HCT116 (cell line): ENCODE data around the gene THBS4. TPM values are rescaled to one million over a fixed set of nuclear protein-coding genes. Genes with fewer than 3 reads are reported as not detected.

Source experiments
- ATAC-seq: fragments of 200-7000 bp; cut with Tn5 transposase; 2 replicates; pipeline ENCODE4 v1.9.1; 2020; ENCODE audit warnings: mild to moderate bottlenecking, moderate library complexity
- BruUV-seq: library from RNA; stranded (reverse); fragments of 400-500 nt; replicated peaks from 2 replicates; lab custom pipeline; 2021; lab: Mats Ljungman, UMichigan
- CTCF ChIA-PET: fragments of 300-600 bp; sonication (Branson Sonifier 250); formaldehyde crosslinking; loops from one replicate; lab custom pipeline; 2021; ENCODE audit warnings: antibody characterized with exemption; lab: Charles Lee
- POLR2A ChIA-PET: fragments of 300-600, 350-600 bp; sonication (Branson Sonifier 250); formaldehyde crosslinking; loops from one replicate; lab custom pipeline; 2021; ENCODE audit warnings: antibody characterized with exemption; lab: Charles Lee
- RAD21 ChIA-PET, 2 experiments: fragments of 300-600 bp; sonication (Branson Sonifier 250); formaldehyde crosslinking; loops; one replicate each; lab custom pipeline; 2023; ENCODE audit warnings: low total read pairs in 2 of 2; ENCODE audit not compliant: uncharacterized antibody in 2 of 2, unreplicated experiment in 2 of 2, low non-redundant PET in 1 of 2; lab: Charles Lee
- DNase-seq: peaks from one replicate; pipeline ENCODE4 v3.0.0-alpha.2; 2010; ENCODE audit warnings: low read depth, low spot score
- H2AFZ ChIP-seq: fragments of 200-600 bp; shearing (Covaris generic), sonication (generic); 2 replicates; pipeline ENCODE4 v1.6.1; 2017; ENCODE audit warnings: low read depth, mixed run types, mixed read lengths, antibody characterized with exemption, low read length; ENCODE audit not compliant: poor library complexity, severe bottlenecking
- H3K27ac ChIP-seq: 2 replicates; pipeline ENCODE4 v1.5.1; 2012; ENCODE audit warnings: low read depth, low read length
- H3K27me3 ChIP-seq: fragments of 200-600 bp; sonication (generic); 2 replicates; pipeline ENCODE4 v1.6.1; 2016; ENCODE audit warnings: mixed run types, low read length, mixed read lengths; ENCODE audit not compliant: insufficient read depth
- H3K36me3 ChIP-seq, 2 experiments: fragments of 200-500 bp in 1 of 2; fragments of 200-600 bp in 1 of 2; sonication (Bioruptor generic) in 1 of 2; sonication (generic) in 1 of 2; 2 replicates each; pipeline versions ENCODE4 v1.5.1 to v1.6.1; 2014 to 2016; ENCODE audit warnings: low read length in 2 of 2, inconsistent platforms in 1 of 2, mixed read lengths in 1 of 2, mixed run types in 1 of 2; ENCODE audit not compliant: insufficient read depth in 2 of 2, control insufficient read depth in 1 of 2
- H3K4me1 ChIP-seq, 2 experiments: fragments of 200-600 bp in 1 of 2; sonication (generic) in 1 of 2; 2 replicates each; pipeline versions ENCODE4 v1.5.1 to v1.6.1; 2012 to 2017; ENCODE audit warnings: low read length in 2 of 2, inconsistent platforms in 1 of 2, mild to moderate bottlenecking in 1 of 2, mixed read lengths in 1 of 2, mixed run types in 1 of 2, moderate library complexity in 1 of 2; ENCODE audit not compliant: insufficient read depth in 2 of 2, control insufficient read depth in 1 of 2
- H3K4me2 ChIP-seq: fragments of 200-600 bp; sonication (generic); 2 replicates; pipeline ENCODE4 v1.6.1; 2017; ENCODE audit warnings: mixed run types, low read length, mixed read lengths
- H3K4me3 ChIP-seq, 2 experiments: fragments of 200-600 bp in 1 of 2; sonication (generic) in 1 of 2; replicated peaks in 1 of 2; 2 replicates each; pipeline ENCODE4 v1.5.1; 2011 to 2016; ENCODE audit warnings: low read length in 2 of 2, control low read depth in 1 of 2, low read depth in 1 of 2, mild to moderate bottlenecking in 1 of 2, mixed read lengths in 1 of 2, mixed run types in 1 of 2
- H3K79me2 ChIP-seq: fragments of 200-600 bp; sonication (generic); 2 replicates; pipeline ENCODE4 v1.6.1; 2017; ENCODE audit warnings: mild to moderate bottlenecking, mixed run types, low read length, moderate library complexity, mixed read lengths; ENCODE audit not compliant: insufficient read depth
- H3K9ac ChIP-seq: fragments of 200-600 bp; sonication (generic); 2 replicates; pipeline ENCODE4 v1.6.1; 2016; ENCODE audit warnings: low read length, mixed read lengths
- H3K9me2 ChIP-seq: fragments of 200-600 bp; sonication (generic), shearing (Covaris generic); 2 replicates; pipeline ENCODE4 v1.6.1; 2017; ENCODE audit warnings: mixed run types, mild to moderate bottlenecking, moderate library complexity; ENCODE audit not compliant: insufficient read depth
- H3K9me3 ChIP-seq, 2 experiments: fragments of 200-500 bp in 1 of 2; fragments of 200-600 bp in 1 of 2; sonication (Bioruptor generic) in 1 of 2; sonication (generic) in 1 of 2; 2 replicates each; pipeline ENCODE4 v1.6.1; 2014 to 2017; ENCODE audit warnings: low read length in 2 of 2, mixed read lengths in 2 of 2, inconsistent platforms in 1 of 2, low read depth in 1 of 2, mild to moderate bottlenecking in 1 of 2, mixed run types in 1 of 2, moderate library complexity in 1 of 2; ENCODE audit not compliant: control insufficient read depth in 1 of 2, insufficient read depth in 1 of 2
- H4K20me1 ChIP-seq: fragments of 200-600 bp; sonication (generic), shearing (Covaris generic); 2 replicates; pipeline ENCODE4 v1.6.1; 2017; ENCODE audit warnings: mixed run types, mild to moderate bottlenecking, moderate library complexity; ENCODE audit not compliant: insufficient read depth
- CEBPB ChIP-seq: IDR thresholded peaks from 2 replicates; pipeline ENCODE4 v1.6.1; 2012; ENCODE audit warnings: low read depth
- EZH2 ChIP-seq: fragments of 200-600 bp; sonication (generic); IDR thresholded peaks from 2 replicates; pipeline ENCODE4 v1.6.1; 2017; ENCODE audit warnings: antibody characterized with exemption, mixed run types
- JUND ChIP-seq: IDR thresholded peaks from 2 replicates; pipeline ENCODE4 v1.6.1; 2012
- POLR2A ChIP-seq: IDR thresholded peaks from 2 replicates; pipeline ENCODE4 v1.7.0; 2011; ENCODE audit warnings: borderline replicate concordance; ENCODE audit not compliant: insufficient read depth, insufficient read length; ENCODE audit errors: extremely low read depth
- POLR2AphosphoS5 ChIP-seq: IDR thresholded peaks from 2 replicates; pipeline ENCODE4 v1.6.1; 2011; ENCODE audit warnings: mild to moderate bottlenecking, low read depth, low read length, moderate library complexity
- RAD21 ChIP-seq: IDR thresholded peaks from 2 replicates; pipeline ENCODE4 v1.6.1; 2012; ENCODE audit warnings: low read depth, mild to moderate bottlenecking
- SIN3A ChIP-seq: IDR thresholded peaks from 2 replicates; pipeline ENCODE4 v1.6.1; 2012; ENCODE audit warnings: low read depth
- SP1 ChIP-seq: IDR thresholded peaks from 2 replicates; pipeline ENCODE4 v1.6.1; 2012; ENCODE audit warnings: low read depth
- TCF7L2 ChIP-seq: IDR thresholded peaks from 2 replicates; pipeline ENCODE4 v1.7.0; 2011; ENCODE audit warnings: borderline replicate concordance, inconsistent platforms; ENCODE audit not compliant: insufficient read depth, insufficient read length; ENCODE audit errors: extremely low read depth
- YY1 ChIP-seq: IDR thresholded peaks from 2 replicates; pipeline ENCODE4 v1.6.1; 2011; ENCODE audit warnings: low read length, low read depth, moderate library complexity, mild to moderate bottlenecking; ENCODE audit not compliant: insufficient replicate concordance; ENCODE audit errors: extremely low read depth
- ZBTB33 ChIP-seq: IDR thresholded peaks from 2 replicates; pipeline ENCODE4 v1.6.1; 2011; ENCODE audit warnings: mild to moderate bottlenecking, low read length, moderate library complexity; ENCODE audit not compliant: insufficient replicate concordance; ENCODE audit errors: extremely low read depth
- ZNF274 ChIP-seq: fragments of 200-500 bp; sonication (Bioruptor generic); IDR thresholded peaks from 2 replicates; pipeline ENCODE4 v1.6.1; 2014; ENCODE audit warnings: mild to moderate bottlenecking, low read depth, low read length, inconsistent platforms
- intact Hi-C: fragments of 100-400 bp; cut with micrococcal nuclease; formaldehyde crosslinking; loops from 2 replicates; pipeline ENCODE4 v1.10.0; 2022
- total RNA-seq: library from RNA; stranded (reverse); gene quantifications from one replicate; pipeline ENCODE4 v1.2.1, GENCODE V29; 2021; ENCODE audit not compliant: unreplicated experiment
- TF ChIP-seq, protein P1 (sequence below): IDR thresholded peaks from 2 replicates; pipeline ENCODE4 v1.6.1; 2012
- TF ChIP-seq, protein P2 (sequence below): IDR thresholded peaks from 2 replicates; pipeline ENCODE4 v1.6.1; 2012; ENCODE audit warnings: low read depth
- TF ChIP-seq, protein P3 (sequence below), 3 experiments: fragments of 200-600 bp in 1 of 3; sonication (generic) in 1 of 3; IDR thresholded peaks in 2 of 3; conservative IDR thresholded peaks in 1 of 3; 2 replicates each; pipeline ENCODE4 v1.5.1; 2012 to 2017; ENCODE audit warnings: low read depth in 2 of 3, low read length in 2 of 3, antibody characterized with exemption in 1 of 3, borderline replicate concordance in 1 of 3, control low read depth in 1 of 3, mild to moderate bottlenecking in 1 of 3, mixed read lengths in 1 of 3, mixed run types in 1 of 3, moderate library complexity in 1 of 3; ENCODE audit not compliant: insufficient read depth in 1 of 3
- TF ChIP-seq, protein P4 (sequence below): IDR thresholded peaks from 2 replicates; pipeline ENCODE4 v1.6.1; 2012

THBS4 gene
- total RNA-seq, 1 experiment from 2014 or later, result 1.5 TPM

- no TSS peak for BruUV-seq
- Histone ChIP-seq H4K20me1 (no peaks in the 10 kb centered on the region), H2AFZ (no peak overlapping the region), H3K9me2 (no peaks in the 10 kb centered on the region), H3K9ac (no peak overlapping the region), H3K9me3 (no peaks in the 10 kb centered on the region), H3K27me3 (no peaks in the 10 kb centered on the region), H3K4me1 (no peaks in the 10 kb centered on the region), H3K79me2 (no peaks in the 10 kb centered on the region), H3K36me3 (no peaks in the 10 kb centered on the region), H3K27ac (no peak overlapping the region), H3K4me3 (no peak overlapping the region)
- ChIA-PET RAD21 (no interaction called here), CTCF (interaction anchor here (0.8 kb wide), 1 partner anchor 199 kb away, joined by 3 read pairs; no protein-coding TSS in a partner anchor), POLR2A (no interaction called here)
- intact Hi-C loops, result no loop called here
- no peak for ATAC-seq
- no peak for DNase-seq
- TF ChIP-seq SIN3A (no peak), ZNF274 (no peak), TCF7L2 (no peak), POLR2AphosphoS5 (no peak), RAD21 (no peak), JUND (no peak), SP1 (no peak), POLR2A (no peak), EZH2 (no peak), YY1 (no peak), ZBTB33 (no peak), CEBPB (no peak)
- TF ChIP-seq, protein P1, sequence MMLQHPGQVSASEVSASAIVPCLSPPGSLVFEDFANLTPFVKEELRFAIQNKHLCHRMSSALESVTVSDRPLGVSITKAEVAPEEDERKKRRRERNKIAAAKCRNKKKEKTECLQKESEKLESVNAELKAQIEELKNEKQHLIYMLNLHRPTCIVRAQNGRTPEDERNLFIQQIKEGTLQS, result no peak
- TF ChIP-seq, protein P2, sequence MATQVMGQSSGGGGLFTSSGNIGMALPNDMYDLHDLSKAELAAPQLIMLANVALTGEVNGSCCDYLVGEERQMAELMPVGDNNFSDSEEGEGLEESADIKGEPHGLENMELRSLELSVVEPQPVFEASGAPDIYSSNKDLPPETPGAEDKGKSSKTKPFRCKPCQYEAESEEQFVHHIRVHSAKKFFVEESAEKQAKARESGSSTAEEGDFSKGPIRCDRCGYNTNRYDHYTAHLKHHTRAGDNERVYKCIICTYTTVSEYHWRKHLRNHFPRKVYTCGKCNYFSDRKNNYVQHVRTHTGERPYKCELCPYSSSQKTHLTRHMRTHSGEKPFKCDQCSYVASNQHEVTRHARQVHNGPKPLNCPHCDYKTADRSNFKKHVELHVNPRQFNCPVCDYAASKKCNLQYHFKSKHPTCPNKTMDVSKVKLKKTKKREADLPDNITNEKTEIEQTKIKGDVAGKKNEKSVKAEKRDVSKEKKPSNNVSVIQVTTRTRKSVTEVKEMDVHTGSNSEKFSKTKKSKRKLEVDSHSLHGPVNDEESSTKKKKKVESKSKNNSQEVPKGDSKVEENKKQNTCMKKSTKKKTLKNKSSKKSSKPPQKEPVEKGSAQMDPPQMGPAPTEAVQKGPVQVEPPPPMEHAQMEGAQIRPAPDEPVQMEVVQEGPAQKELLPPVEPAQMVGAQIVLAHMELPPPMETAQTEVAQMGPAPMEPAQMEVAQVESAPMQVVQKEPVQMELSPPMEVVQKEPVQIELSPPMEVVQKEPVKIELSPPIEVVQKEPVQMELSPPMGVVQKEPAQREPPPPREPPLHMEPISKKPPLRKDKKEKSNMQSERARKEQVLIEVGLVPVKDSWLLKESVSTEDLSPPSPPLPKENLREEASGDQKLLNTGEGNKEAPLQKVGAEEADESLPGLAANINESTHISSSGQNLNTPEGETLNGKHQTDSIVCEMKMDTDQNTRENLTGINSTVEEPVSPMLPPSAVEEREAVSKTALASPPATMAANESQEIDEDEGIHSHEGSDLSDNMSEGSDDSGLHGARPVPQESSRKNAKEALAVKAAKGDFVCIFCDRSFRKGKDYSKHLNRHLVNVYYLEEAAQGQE, result no peak
- TF ChIP-seq, protein P3, sequence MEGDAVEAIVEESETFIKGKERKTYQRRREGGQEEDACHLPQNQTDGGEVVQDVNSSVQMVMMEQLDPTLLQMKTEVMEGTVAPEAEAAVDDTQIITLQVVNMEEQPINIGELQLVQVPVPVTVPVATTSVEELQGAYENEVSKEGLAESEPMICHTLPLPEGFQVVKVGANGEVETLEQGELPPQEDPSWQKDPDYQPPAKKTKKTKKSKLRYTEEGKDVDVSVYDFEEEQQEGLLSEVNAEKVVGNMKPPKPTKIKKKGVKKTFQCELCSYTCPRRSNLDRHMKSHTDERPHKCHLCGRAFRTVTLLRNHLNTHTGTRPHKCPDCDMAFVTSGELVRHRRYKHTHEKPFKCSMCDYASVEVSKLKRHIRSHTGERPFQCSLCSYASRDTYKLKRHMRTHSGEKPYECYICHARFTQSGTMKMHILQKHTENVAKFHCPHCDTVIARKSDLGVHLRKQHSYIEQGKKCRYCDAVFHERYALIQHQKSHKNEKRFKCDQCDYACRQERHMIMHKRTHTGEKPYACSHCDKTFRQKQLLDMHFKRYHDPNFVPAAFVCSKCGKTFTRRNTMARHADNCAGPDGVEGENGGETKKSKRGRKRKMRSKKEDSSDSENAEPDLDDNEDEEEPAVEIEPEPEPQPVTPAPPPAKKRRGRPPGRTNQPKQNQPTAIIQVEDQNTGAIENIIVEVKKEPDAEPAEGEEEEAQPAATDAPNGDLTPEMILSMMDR (IDR thresholded peaks at IDR 0.05 in 2 of 3, conservative IDR thresholded peaks at IDR 0.05 in 1 of 3; ENCODE audit: borderline replicate concordance in 1 of 3, insufficient read depth in 1 of 3, low read depth in 2 of 3, low read length in 2 of 3), result no peak
- TF ChIP-seq, protein P4, sequence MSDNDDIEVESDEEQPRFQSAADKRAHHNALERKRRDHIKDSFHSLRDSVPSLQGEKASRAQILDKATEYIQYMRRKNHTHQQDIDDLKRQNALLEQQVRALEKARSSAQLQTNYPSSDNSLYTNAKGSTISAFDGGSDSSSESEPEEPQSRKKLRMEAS, result no peak
- TF ChIP-seq, all 23 proteins: peak for 0
- H3K4me2 ChIP-seq, result no peak overlapping the region
Measured at GRCh38 chr5:80077051-80077714, 42.0 kb downstream of the THBS4 start.
